IMR-90 (cell line): ENCODE results near the gene CLIP3. TPM values are rescaled to one million over a fixed set of nuclear protein-coding genes. Genes with fewer than 3 reads are reported as not detected.

ENCODE experiments used
- ATAC-seq: fragments of 200-7000 bp; cut with Tn5 transposase; 2 replicates; pipeline ENCODE4 v1.9.1; 2020; ENCODE audit warnings: low read depth, mild to moderate bottlenecking, moderate library complexity
- BruUV-seq: library from RNA; stranded (reverse); fragments of 400-500 nt; replicated peaks from 2 replicates; lab custom pipeline; 2021; lab: Mats Ljungman, UMichigan
- CTCF ChIA-PET: fragments of 300-600 bp; formaldehyde crosslinking; extraction: SDS; loops from one replicate; lab custom pipeline; 2021; ENCODE audit warnings: antibody characterized with exemption; lab: Yijun Ruan, JAX
- POLR2A ChIA-PET: fragments of 300-600 bp; sonication (Branson Sonifier 250); formaldehyde crosslinking; loops from one replicate; lab custom pipeline; 2022; ENCODE audit warnings: antibody characterized with exemption; ENCODE audit not compliant: unreplicated experiment; lab: Charles Lee
- DNase-seq: peaks from one replicate; pipeline ENCODE4 v3.0.0; 2013
- H2AFZ ChIP-seq: replicated peaks from 2 replicates; pipeline ENCODE3; 2013; ENCODE audit warnings: low read length, mild to moderate bottlenecking; ENCODE audit not compliant: poor library complexity
- H2AK5ac ChIP-seq: 2 replicates; pipeline ENCODE4 v1.6.1; 2013; ENCODE audit warnings: low read depth, low read length, inconsistent platforms
- H2AK9ac ChIP-seq: replicated peaks from 2 replicates; pipeline ENCODE3; 2013; ENCODE audit warnings: mild to moderate bottlenecking, low read depth, low read length, moderate library complexity; ENCODE audit not compliant: poor library complexity
- H2BK120ac ChIP-seq: 2 replicates; pipeline ENCODE4 v1.6.1; 2013; ENCODE audit warnings: low read depth, low read length, inconsistent platforms
- H2BK15ac ChIP-seq: 3 replicates; pipeline ENCODE4 v1.6.1; 2013; ENCODE audit warnings: low read depth, low read length, inconsistent platforms
- H2BK20ac ChIP-seq: 2 replicates; pipeline ENCODE4 v1.6.1; 2013; ENCODE audit warnings: low read depth, mild to moderate bottlenecking, inconsistent platforms, low read length, moderate library complexity
- H2BK5ac ChIP-seq: 2 replicates; pipeline ENCODE4 v1.6.1; 2013; ENCODE audit warnings: mild to moderate bottlenecking, low read depth, low read length, inconsistent platforms; ENCODE audit not compliant: poor library complexity, severe bottlenecking
- H3K14ac ChIP-seq: replicated peaks from 2 replicates; pipeline ENCODE4 v1.6.1; 2013; ENCODE audit warnings: low read depth, low read length, inconsistent platforms
- H3K18ac ChIP-seq: 2 replicates; pipeline ENCODE4 v1.6.1; 2013; ENCODE audit warnings: low read depth, low read length, control low read depth
- H3K23ac ChIP-seq: 2 replicates; pipeline ENCODE4 v1.6.1; 2013; ENCODE audit warnings: low read depth, low read length, inconsistent platforms
- H3K27ac ChIP-seq: 2 replicates; pipeline ENCODE4 v1.5.1; 2013; ENCODE audit warnings: mild to moderate bottlenecking, control low read depth, low read length; ENCODE audit not compliant: insufficient read depth
- H3K27me3 ChIP-seq: 2 replicates; pipeline ENCODE4 v1.6.1; 2013; ENCODE audit warnings: low read length; ENCODE audit not compliant: control insufficient read depth, insufficient read depth
- H3K36me3 ChIP-seq: 2 replicates; pipeline ENCODE4 v1.6.1; 2013; ENCODE audit warnings: low read length, mixed read lengths; ENCODE audit not compliant: control insufficient read depth, insufficient read depth
- H3K4ac ChIP-seq: 2 replicates; pipeline ENCODE4 v1.6.1; 2013; ENCODE audit warnings: low read depth, low read length, inconsistent platforms
- H3K4me1 ChIP-seq: 2 replicates; pipeline ENCODE4 v1.6.1; 2013; ENCODE audit warnings: low read length, mixed read lengths; ENCODE audit not compliant: control insufficient read depth, insufficient read depth
- H3K4me2 ChIP-seq: 2 replicates; pipeline ENCODE4 v1.6.1; 2013; ENCODE audit warnings: low read depth, mild to moderate bottlenecking, control low read depth, low read length, moderate library complexity
- H3K4me3 ChIP-seq: 2 replicates; pipeline ENCODE4 v1.5.1; 2013; ENCODE audit warnings: low read depth, mild to moderate bottlenecking, control low read depth, low read length, moderate library complexity; ENCODE audit not compliant: insufficient read depth
- H3K56ac ChIP-seq: 2 replicates; pipeline ENCODE4 v1.6.1; 2013; ENCODE audit warnings: low read length, inconsistent platforms; ENCODE audit not compliant: insufficient read depth; ENCODE audit errors: extremely low read depth
- H3K79me1 ChIP-seq, 2 experiments: 2 replicates each; pipeline ENCODE4 v1.6.1; 2013; ENCODE audit warnings: low read length in 2 of 2, inconsistent platforms in 1 of 2, low read depth in 1 of 2
- H3K9ac ChIP-seq: 2 replicates; pipeline ENCODE4 v1.6.1; 2013; ENCODE audit warnings: low read depth, low read length, control low read depth
- H3K9me1 ChIP-seq: 2 replicates; pipeline ENCODE4 v1.6.1; 2013; ENCODE audit warnings: low read length, inconsistent platforms; ENCODE audit not compliant: insufficient read depth
- H3K9me3 ChIP-seq: 2 replicates; pipeline ENCODE4 v1.6.1; 2013; ENCODE audit warnings: low read length; ENCODE audit not compliant: control insufficient read depth, insufficient read depth
- H4K20me1 ChIP-seq: 2 replicates; pipeline ENCODE4 v1.6.1; 2013; ENCODE audit warnings: low read length, inconsistent platforms; ENCODE audit not compliant: insufficient read depth
- H4K5ac ChIP-seq: 2 replicates; pipeline ENCODE4 v1.6.1; 2013; ENCODE audit warnings: mild to moderate bottlenecking, low read depth, low read length, control low read depth
- H4K8ac ChIP-seq, 2 experiments: 2 replicates each; pipeline ENCODE4 v1.6.1; 2013; ENCODE audit warnings: low read depth in 2 of 2, low read length in 2 of 2, control low read depth in 1 of 2, inconsistent platforms in 1 of 2
- H4K91ac ChIP-seq: 2 replicates; pipeline ENCODE4 v1.6.1; 2013; ENCODE audit warnings: low read depth, low read length, inconsistent platforms; ENCODE audit not compliant: insufficient read depth
- CTCF ChIP-seq: conservative IDR thresholded peaks from 2 replicates; pipeline ENCODE4 v1.5.1; 2012; ENCODE audit warnings: mild to moderate bottlenecking, low read depth, low read length, improper control_type of control experiment
- RAD21 ChIP-seq: IDR thresholded peaks from 2 replicates; pipeline ENCODE4 v1.6.1; 2012; ENCODE audit warnings: low read length, improper control_type of control experiment
- WGBS, 2 experiments: methylation state at CpG; one replicate each; pipeline versions ENCODE4 v1.1.5 to v1.1.7; 2013; ENCODE audit warnings: missing lambda C conversion rate in 2 of 2; ENCODE audit not compliant: insufficient read length in 1 of 2; ENCODE audit errors: extremely low coverage in 2 of 2; 5-methylcytosine and 5-hydroxymethylcytosine counted together
- dilution Hi-C: fragments of 300-500 bp; cut with HindIII; formaldehyde crosslinking; loops from one replicate; pipeline ENCODE4 v1.14.3; 2018; ENCODE audit warnings: low sequenced_read_pairs; ENCODE audit not compliant: unreplicated experiment
- in situ Hi-C: fragments of 300-500 bp; cut with MboI; formaldehyde crosslinking; loops from 3 replicates; pipeline ENCODE4 v1.14.3; 2019; ENCODE audit warnings: low sequenced_read_pairs, inconsistent platforms, mixed read lengths
- intact Hi-C: fragments of 100-400 bp; cut with micrococcal nuclease; formaldehyde crosslinking; loops from 2 replicates; pipeline ENCODE4 v1.10.0; 2022
- polyA plus RNA-seq, 3 experiments: library from polyadenylated mRNA; depleted of rRNA; stranded (reverse); fragments of >200 nt; gene quantifications; 2 replicates each; pipeline ENCODE4 v1.2.3, GENCODE V29; 2012; ENCODE audit warnings: low replicate concordance in 1 of 3
- total RNA-seq: library from RNA; depleted of rRNA; stranded (reverse); fragments of >200 nt; gene quantifications from 2 replicates; pipeline ENCODE4 v1.2.3, GENCODE V29; 2012

Gene CLIP3
- total and polyA plus RNA-seq, 2 of the 4 experiments (the other 2 are of a cell fraction): 5.4 to 28.7 TPM

- H3K14ac ChIP-seq: no peak overlapping the region
- in situ Hi-C loops (no loop called here), intact Hi-C loops (loop anchor here (5.0 kb wide), 1 partner anchor 114 kb away; the partner anchor contains the start of gene LRFN3), dilution Hi-C loops (no loop called here)
- no peak overlapping the region for H3K27ac ChIP-seq
- no peaks in the 10 kb centered on the region for H3K27me3 ChIP-seq
- H2BK20ac ChIP-seq: no peak overlapping the region; the same call in 1 of the 2 replicates
- no peaks in the 10 kb centered on the region for H3K9me3 ChIP-seq
- no peak overlapping the region for H3K4me2 ChIP-seq
- H2BK120ac ChIP-seq: no peak overlapping the region
- no peak overlapping the region for H2AK5ac ChIP-seq
- H2BK5ac ChIP-seq: no peak overlapping the region
- no peak overlapping the region for H3K56ac ChIP-seq
- no peaks in the 10 kb centered on the region; the same call in 1 of the 2 replicates for H3K4me1 ChIP-seq
- no peak overlapping the region for H4K8ac ChIP-seq
- H3K23ac ChIP-seq: no peak overlapping the region
- ATAC-seq (no peak), DNase-seq (no peak)
- no peak overlapping the region for H4K5ac ChIP-seq
- H2AK9ac ChIP-seq: peak overlapping the region; percentile 49
- BruUV-seq: no TSS peak
- no peak overlapping the region for H3K4ac ChIP-seq
- H2AFZ ChIP-seq: no peak overlapping the region
- TF ChIP-seq RAD21 (no peak), CTCF (0 out of 2 replicates have a peak, but pooled peaks have one; percentile 23)
- no peak overlapping the region for H2BK15ac ChIP-seq
- ChIA-PET CTCF (no interaction called here), POLR2A (no interaction called here)
- no peak overlapping the region for H4K91ac ChIP-seq
- H4K20me1 ChIP-seq: peaks cover 3% of the 10 kb centered on the region
- H3K36me3 ChIP-seq: no peaks in the 10 kb centered on the region
- H3K18ac ChIP-seq: no peak overlapping the region
- 52% methylated on average over 2 of the region's 3 CpGs; no CpG with 5 or more reads in 1 of the 2 experiments for WGBS, 2 experiments
- H3K9ac ChIP-seq: no peak overlapping the region
- peaks cover 4% of the 10 kb centered on the region; the same call in 1 of the 2 replicates for H3K9me1 ChIP-seq
- peaks cover 30% of the 10 kb centered on the region in 2 experiments for H3K79me1 ChIP-seq
- no peak overlapping the region for H3K4me3 ChIP-seq
These were observed 18.6 kb upstream of the CLIP3 start for GRCh38 chr19:36051236-36051635.
